IMR-90 (cell line): ENCODE data around the gene RAN. TPM values are rescaled to one million over a fixed set of nuclear protein-coding genes. Genes with fewer than 3 reads are reported as not detected.

Experiments
- ATAC-seq: fragments of 200-7000 bp; cut with Tn5 transposase; 2 replicates; pipeline ENCODE4 v1.9.1; 2020; ENCODE audit warnings: low read depth, mild to moderate bottlenecking, moderate library complexity
- BruUV-seq: library from RNA; stranded (reverse); fragments of 400-500 nt; replicated peaks from 2 replicates; lab custom pipeline; 2021; lab: Mats Ljungman, UMichigan
- CTCF ChIA-PET: fragments of 300-600 bp; formaldehyde crosslinking; extraction: SDS; loops from one replicate; lab custom pipeline; 2021; ENCODE audit warnings: antibody characterized with exemption; lab: Yijun Ruan, JAX
- POLR2A ChIA-PET: fragments of 300-600 bp; sonication (Branson Sonifier 250); formaldehyde crosslinking; loops from one replicate; lab custom pipeline; 2022; ENCODE audit warnings: antibody characterized with exemption; ENCODE audit not compliant: unreplicated experiment; lab: Charles Lee
- DNase-seq: peaks from one replicate; pipeline ENCODE4 v3.0.0; 2013
- H2AFZ ChIP-seq: replicated peaks from 2 replicates; pipeline ENCODE3; 2013; ENCODE audit warnings: low read length, mild to moderate bottlenecking; ENCODE audit not compliant: poor library complexity
- H2AK5ac ChIP-seq: 2 replicates; pipeline ENCODE4 v1.6.1; 2013; ENCODE audit warnings: low read depth, low read length, inconsistent platforms
- H2AK9ac ChIP-seq: replicated peaks from 2 replicates; pipeline ENCODE3; 2013; ENCODE audit warnings: mild to moderate bottlenecking, low read depth, low read length, moderate library complexity; ENCODE audit not compliant: poor library complexity
- H2BK120ac ChIP-seq: 2 replicates; pipeline ENCODE4 v1.6.1; 2013; ENCODE audit warnings: low read depth, low read length, inconsistent platforms
- H2BK15ac ChIP-seq: 3 replicates; pipeline ENCODE4 v1.6.1; 2013; ENCODE audit warnings: low read depth, low read length, inconsistent platforms
- H2BK20ac ChIP-seq: 2 replicates; pipeline ENCODE4 v1.6.1; 2013; ENCODE audit warnings: low read depth, mild to moderate bottlenecking, inconsistent platforms, low read length, moderate library complexity
- H2BK5ac ChIP-seq: 2 replicates; pipeline ENCODE4 v1.6.1; 2013; ENCODE audit warnings: mild to moderate bottlenecking, low read depth, low read length, inconsistent platforms; ENCODE audit not compliant: poor library complexity, severe bottlenecking
- H3K14ac ChIP-seq: replicated peaks from 2 replicates; pipeline ENCODE4 v1.6.1; 2013; ENCODE audit warnings: low read depth, low read length, inconsistent platforms
- H3K18ac ChIP-seq: 2 replicates; pipeline ENCODE4 v1.6.1; 2013; ENCODE audit warnings: low read depth, low read length, control low read depth
- H3K23ac ChIP-seq: 2 replicates; pipeline ENCODE4 v1.6.1; 2013; ENCODE audit warnings: low read depth, low read length, inconsistent platforms
- H3K27ac ChIP-seq: 2 replicates; pipeline ENCODE4 v1.5.1; 2013; ENCODE audit warnings: mild to moderate bottlenecking, control low read depth, low read length; ENCODE audit not compliant: insufficient read depth
- H3K27me3 ChIP-seq: 2 replicates; pipeline ENCODE4 v1.6.1; 2013; ENCODE audit warnings: low read length; ENCODE audit not compliant: control insufficient read depth, insufficient read depth
- H3K36me3 ChIP-seq: 2 replicates; pipeline ENCODE4 v1.6.1; 2013; ENCODE audit warnings: low read length, mixed read lengths; ENCODE audit not compliant: control insufficient read depth, insufficient read depth
- H3K4ac ChIP-seq: 2 replicates; pipeline ENCODE4 v1.6.1; 2013; ENCODE audit warnings: low read depth, low read length, inconsistent platforms
- H3K4me1 ChIP-seq: 2 replicates; pipeline ENCODE4 v1.6.1; 2013; ENCODE audit warnings: low read length, mixed read lengths; ENCODE audit not compliant: control insufficient read depth, insufficient read depth
- H3K4me2 ChIP-seq: 2 replicates; pipeline ENCODE4 v1.6.1; 2013; ENCODE audit warnings: low read depth, mild to moderate bottlenecking, control low read depth, low read length, moderate library complexity
- H3K4me3 ChIP-seq: 2 replicates; pipeline ENCODE4 v1.5.1; 2013; ENCODE audit warnings: low read depth, mild to moderate bottlenecking, control low read depth, low read length, moderate library complexity; ENCODE audit not compliant: insufficient read depth
- H3K56ac ChIP-seq: 2 replicates; pipeline ENCODE4 v1.6.1; 2013; ENCODE audit warnings: low read length, inconsistent platforms; ENCODE audit not compliant: insufficient read depth; ENCODE audit errors: extremely low read depth
- H3K79me1 ChIP-seq, 2 experiments: 2 replicates each; pipeline ENCODE4 v1.6.1; 2013; ENCODE audit warnings: low read length in 2 of 2, inconsistent platforms in 1 of 2, low read depth in 1 of 2
- H3K9ac ChIP-seq: 2 replicates; pipeline ENCODE4 v1.6.1; 2013; ENCODE audit warnings: low read depth, low read length, control low read depth
- H3K9me1 ChIP-seq: 2 replicates; pipeline ENCODE4 v1.6.1; 2013; ENCODE audit warnings: low read length, inconsistent platforms; ENCODE audit not compliant: insufficient read depth
- H3K9me3 ChIP-seq: 2 replicates; pipeline ENCODE4 v1.6.1; 2013; ENCODE audit warnings: low read length; ENCODE audit not compliant: control insufficient read depth, insufficient read depth
- H4K20me1 ChIP-seq: 2 replicates; pipeline ENCODE4 v1.6.1; 2013; ENCODE audit warnings: low read length, inconsistent platforms; ENCODE audit not compliant: insufficient read depth
- H4K5ac ChIP-seq: 2 replicates; pipeline ENCODE4 v1.6.1; 2013; ENCODE audit warnings: mild to moderate bottlenecking, low read depth, low read length, control low read depth
- H4K8ac ChIP-seq, 2 experiments: 2 replicates each; pipeline ENCODE4 v1.6.1; 2013; ENCODE audit warnings: low read depth in 2 of 2, low read length in 2 of 2, control low read depth in 1 of 2, inconsistent platforms in 1 of 2
- H4K91ac ChIP-seq: 2 replicates; pipeline ENCODE4 v1.6.1; 2013; ENCODE audit warnings: low read depth, low read length, inconsistent platforms; ENCODE audit not compliant: insufficient read depth
- BHLHE40 ChIP-seq: fragments of 150-350 bp; IDR thresholded peaks from 2 replicates; pipeline ENCODE4 v1.6.1; 2016; ENCODE audit warnings: mild to moderate bottlenecking, low read depth, low read length
- CEBPB ChIP-seq: IDR thresholded peaks from 2 replicates; pipeline ENCODE4 v1.6.1; 2012; ENCODE audit warnings: low read depth, low read length, improper control_type of control experiment
- CHD1 ChIP-seq: IDR thresholded peaks from 2 replicates; pipeline ENCODE4 v1.6.1; 2012; ENCODE audit warnings: low read depth, low read length, improper control_type of control experiment
- CTCF ChIP-seq: conservative IDR thresholded peaks from 2 replicates; pipeline ENCODE4 v1.5.1; 2012; ENCODE audit warnings: mild to moderate bottlenecking, low read depth, low read length, improper control_type of control experiment
- FOS ChIP-seq: fragments of 150-350 bp; IDR thresholded peaks from 2 replicates; pipeline ENCODE4 v1.6.1; 2016; ENCODE audit warnings: low read depth, low read length
- MAFK ChIP-seq: IDR thresholded peaks from 2 replicates; pipeline ENCODE4 v1.6.1; 2012; ENCODE audit warnings: low read depth, low read length, improper control_type of control experiment
- MAZ ChIP-seq: IDR thresholded peaks from 2 replicates; pipeline ENCODE4 v1.6.1; 2012; ENCODE audit warnings: low read depth, mild to moderate bottlenecking, low read length, improper control_type of control experiment, moderate library complexity, borderline replicate concordance
- NFE2L2 ChIP-seq: fragments of 150-350 bp; IDR thresholded peaks from 2 replicates; pipeline ENCODE4 v1.6.1; 2016; ENCODE audit warnings: low read depth, mild to moderate bottlenecking, low read length
- RFX5 ChIP-seq: IDR thresholded peaks from 2 replicates; pipeline ENCODE4 v1.8.0; 2012; ENCODE audit warnings: low read depth, mild to moderate bottlenecking, low read length, moderate library complexity
- SMC3 ChIP-seq: fragments of 150-350 bp; IDR thresholded peaks from 2 replicates; pipeline ENCODE4 v1.6.1; 2016; ENCODE audit warnings: low read depth, mild to moderate bottlenecking, antibody characterized with exemption, low read length, moderate library complexity
- WGBS, 2 experiments: methylation state at CpG; one replicate each; pipeline versions ENCODE4 v1.1.5 to v1.1.7; 2013; ENCODE audit warnings: missing lambda C conversion rate in 2 of 2; ENCODE audit not compliant: insufficient read length in 1 of 2; ENCODE audit errors: extremely low coverage in 2 of 2; 5-methylcytosine and 5-hydroxymethylcytosine counted together
- dilution Hi-C: fragments of 300-500 bp; cut with HindIII; formaldehyde crosslinking; loops from one replicate; pipeline ENCODE4 v1.14.3; 2018; ENCODE audit warnings: low sequenced_read_pairs; ENCODE audit not compliant: unreplicated experiment
- in situ Hi-C: fragments of 300-500 bp; cut with MboI; formaldehyde crosslinking; loops from 3 replicates; pipeline ENCODE4 v1.14.3; 2019; ENCODE audit warnings: low sequenced_read_pairs, inconsistent platforms, mixed read lengths
- intact Hi-C: fragments of 100-400 bp; cut with micrococcal nuclease; formaldehyde crosslinking; loops from 2 replicates; pipeline ENCODE4 v1.10.0; 2022
- polyA plus RNA-seq, 3 experiments: library from polyadenylated mRNA; depleted of rRNA; stranded (reverse); fragments of >200 nt; gene quantifications; 2 replicates each; pipeline ENCODE4 v1.2.3, GENCODE V29; 2012; ENCODE audit warnings: low replicate concordance in 1 of 3
- total RNA-seq: library from RNA; depleted of rRNA; stranded (reverse); fragments of >200 nt; gene quantifications from 2 replicates; pipeline ENCODE4 v1.2.3, GENCODE V29; 2012
- TF ChIP-seq, protein P1 (sequence below): fragments of 150-350 bp; IDR thresholded peaks from 2 replicates; pipeline ENCODE4 v1.6.1; 2017; ENCODE audit warnings: mild to moderate bottlenecking, antibody characterized with exemption, low read length, low read depth

Gene RAN
- total and polyA plus RNA-seq, 2 of the 4 experiments (the other 2 are of a cell fraction) = 910 to 984 TPM

DNA sequence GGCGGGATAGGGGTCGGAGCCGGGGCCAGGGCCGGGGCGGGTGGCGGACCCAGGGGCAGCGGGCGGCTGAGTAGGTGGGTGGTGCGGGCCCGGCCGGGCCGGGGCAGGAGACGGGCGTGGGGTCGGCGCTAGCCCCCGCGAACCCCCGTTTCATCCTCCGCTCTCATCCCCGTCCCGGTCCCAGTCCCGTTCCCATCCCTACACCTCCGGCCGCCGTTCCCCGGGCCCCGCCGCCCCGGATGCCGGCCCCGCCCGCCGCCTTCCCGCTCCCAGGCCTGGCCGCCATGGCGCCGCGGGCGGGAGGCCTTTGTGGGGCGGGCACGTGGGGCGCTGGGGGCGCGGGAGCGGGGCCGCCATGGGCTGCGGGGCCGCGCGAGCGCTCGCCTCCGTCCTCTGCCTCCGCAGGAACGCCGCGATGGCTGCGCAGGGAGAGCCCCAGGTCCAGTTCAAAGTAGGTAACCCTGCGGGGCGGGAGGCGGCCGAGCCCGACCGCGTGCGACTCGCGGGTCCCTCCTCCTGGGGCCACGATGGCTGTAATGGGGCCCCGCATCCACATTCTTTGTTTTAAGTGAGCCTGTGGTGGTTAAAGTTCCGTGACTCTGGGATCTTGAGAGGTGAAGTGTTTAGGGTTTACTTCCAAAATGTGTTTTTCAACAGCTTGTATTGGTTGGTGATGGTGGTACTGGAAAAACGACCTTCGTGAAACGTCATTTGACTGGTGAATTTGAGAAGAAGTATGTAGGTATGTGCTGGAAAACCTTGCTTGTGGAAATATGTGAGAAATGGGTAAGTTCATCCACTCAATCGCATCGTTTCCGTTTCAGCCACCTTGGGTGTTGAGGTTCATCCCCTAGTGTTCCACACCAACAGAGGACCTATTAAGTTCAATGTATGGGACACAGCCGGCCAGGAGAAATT, 572 bp downstream of the RAN start (continued):
- no peak for TF ChIP-seq CHD1

GRCh38 chr12:130873106-130873795, 1.4 kb downstream of the RAN start:
- Histone ChIP-seq H2BK15ac (no peak overlapping the region), H3K27me3 (no peaks in the 10 kb centered on the region), H3K14ac (peak overlapping the region; percentile 98), H4K91ac (no peak overlapping the region), H2AFZ (no peak overlapping the region), H2BK5ac (peak overlapping the region; percentile 59), H3K9me3 (no peaks in the 10 kb centered on the region), H3K9ac (peak overlapping the region; percentile 91), H3K4me3 (peak overlapping the region; percentile 90), H3K27ac (peak overlapping the region; percentile 84; the same call in 1 of the 2 replicates), H2BK120ac (no peak overlapping the region), H4K20me1 (peaks cover 24% of the 10 kb centered on the region), H3K9me1 (peaks cover 3% of the 10 kb centered on the region; the same call in 1 of the 2 replicates), H3K4ac (peak overlapping the region; percentile 87), H3K4me2 (peak overlapping the region; percentile 77), H3K79me1 (peaks cover 11 to 32% of the 10 kb centered on the region in 2 experiments; a peak in 2 of 4 replicates), H4K5ac (no peak overlapping the region; the same call in 1 of the 2 replicates), H2AK5ac (0 out of 2 replicates have a peak overlapping the region, but pooled peaks have one; percentile 46), H3K56ac (peak overlapping the region; percentile 63), H4K8ac (peak overlapping the region; percentile 18 to 77; a peak in 2 of 4 replicates), H3K4me1 (no peaks in the 10 kb centered on the region), H2AK9ac (peak overlapping the region; percentile 75), H3K18ac (no peak overlapping the region), H2BK20ac (no peak overlapping the region), H3K23ac (peak overlapping the region; percentile 99), H3K36me3 (peaks cover 22% of the 10 kb centered on the region)
- ChIA-PET POLR2A (no interaction called here), CTCF (no interaction called here)
- in situ Hi-C loops = no loop called here
- intact Hi-C loops = loop anchor here (5.0 kb wide), 1 partner anchor 96 kb away; no protein-coding TSS in a partner anchor
- WGBS, 2 experiments = no CpG with 5 or more reads among the region's 4 CpGs
- dilution Hi-C loops = no loop called here
- ATAC-seq (no peak), DNase-seq (no peak)
- TSS peak; percentile 20 for BruUV-seq
- TF ChIP-seq CEBPB (no peak), MAFK (no peak), RFX5 (no peak), FOS (no peak), CTCF (no peak), MAZ (no peak), BHLHE40 (no peak), NFE2L2 (no peak), SMC3 (no peak), CHD1 (no peak)
- TF ChIP-seq, protein P1, sequence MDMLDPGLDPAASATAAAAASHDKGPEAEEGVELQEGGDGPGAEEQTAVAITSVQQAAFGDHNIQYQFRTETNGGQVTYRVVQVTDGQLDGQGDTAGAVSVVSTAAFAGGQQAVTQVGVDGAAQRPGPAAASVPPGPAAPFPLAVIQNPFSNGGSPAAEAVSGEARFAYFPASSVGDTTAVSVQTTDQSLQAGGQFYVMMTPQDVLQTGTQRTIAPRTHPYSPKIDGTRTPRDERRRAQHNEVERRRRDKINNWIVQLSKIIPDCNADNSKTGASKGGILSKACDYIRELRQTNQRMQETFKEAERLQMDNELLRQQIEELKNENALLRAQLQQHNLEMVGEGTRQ = no peak
